Nephron progenitor cell (in vitro differentiated cells): Measurements from ENCODE around the gene CCDC9B.

Experiments
- DNase-seq: peaks from one replicate; pipeline ENCODE4 v3.0.0; 2021
- H3K27ac Mint-ChIP-seq: 2 replicates; pipeline ENCODE4 v1.8.0; 2021; ENCODE audit warnings: mild to moderate bottlenecking, moderate library complexity, mixed read lengths
- H3K27me3 Mint-ChIP-seq: 2 replicates; pipeline ENCODE4 v1.8.0; 2021; ENCODE audit warnings: mild to moderate bottlenecking, low read depth, mixed read lengths; ENCODE audit not compliant: poor library complexity
- H3K36me3 Mint-ChIP-seq: 2 replicates; pipeline ENCODE4 v1.8.0; 2021; ENCODE audit warnings: low read depth, mixed read lengths
- H3K4me1 Mint-ChIP-seq: 2 replicates; pipeline ENCODE4 v1.8.0; 2021; ENCODE audit warnings: mixed read lengths
- H3K4me3 Mint-ChIP-seq: 2 replicates; pipeline ENCODE4 v1.8.0; 2021; ENCODE audit warnings: mild to moderate bottlenecking, moderate library complexity, mixed read lengths
- H3K9me3 Mint-ChIP-seq: 2 replicates; pipeline ENCODE4 v1.8.0; 2021; ENCODE audit warnings: mild to moderate bottlenecking, moderate library complexity, mixed read lengths
- CTCF ChIP-seq: fragments of 200-600 bp; sonication (generic); IDR thresholded peaks from 2 replicates; pipeline ENCODE4 v1.5.0; 2021; ENCODE audit warnings: antibody characterized with exemption

The CCDC9B gene

GRCh38 chr15:40355976-40356585 lies 15.3 kb upstream of the CCDC9B start:
- TF ChIP-seq CTCF: no peak
- H3K4me3 Mint-ChIP-seq: no peak overlapping the region
- H3K27me3 Mint-ChIP-seq: peaks cover 36% of the 10 kb centered on the region
- peaks cover 41% of the 10 kb centered on the region for H3K4me1 Mint-ChIP-seq
- H3K36me3 Mint-ChIP-seq: no peaks in the 10 kb centered on the region
- DNase-seq: no peak
- H3K27ac Mint-ChIP-seq: no peak overlapping the region
- no peaks in the 10 kb centered on the region for H3K9me3 Mint-ChIP-seq

GRCh38 chr15:40354408-40355171 lies 13.9 kb upstream of the CCDC9B start:
- DNase-seq: peak; percentile 59

GRCh38 chr15:40353697-40354096 lies 13.0 kb upstream of the CCDC9B start:
- Mint-ChIP-seq H3K4me3 (no peak overlapping the region), H3K9me3 (no peaks in the 10 kb centered on the region), H3K27ac (no peak overlapping the region), H3K27me3 (peaks cover 14% of the 10 kb centered on the region), H3K4me1 (peaks cover 35% of the 10 kb centered on the region), H3K36me3 (no peaks in the 10 kb centered on the region)
- no peak for DNase-seq
- no peak for TF ChIP-seq CTCF

More at GRCh38 chr15:40354408-40355171, 13.9 kb upstream of the CCDC9B start:
- Mint-ChIP-seq H3K27me3 (peaks cover 23% of the 10 kb centered on the region), H3K4me1 (peaks cover 41% of the 10 kb centered on the region), H3K36me3 (no peaks in the 10 kb centered on the region), H3K9me3 (no peaks in the 10 kb centered on the region), H3K4me3 (no peak overlapping the region), H3K27ac (no peak overlapping the region)
- TF ChIP-seq CTCF: peak; percentile 37

GRCh38 chr15:40352281-40352901 lies 11.7 kb upstream of the CCDC9B start:
- TF ChIP-seq CTCF: no peak
- DNase-seq: no peak
- Mint-ChIP-seq H3K27me3 (peaks cover 8% of the 10 kb centered on the region), H3K9me3 (no peaks in the 10 kb centered on the region), H3K4me1 (peaks cover 33% of the 10 kb centered on the region), H3K4me3 (no peak overlapping the region), H3K27ac (no peak overlapping the region), H3K36me3 (no peaks in the 10 kb centered on the region)

- Mint-ChIP-seq H3K4me3 (no peak overlapping the region), H3K27me3 (peaks cover 8% of the 10 kb centered on the region), H3K36me3 (no peaks in the 10 kb centered on the region), H3K4me1 (peaks cover 18% of the 10 kb centered on the region), H3K9me3 (no peaks in the 10 kb centered on the region), H3K27ac (no peak overlapping the region)
- DNase-seq: no peak
- no peak for TF ChIP-seq CTCF
These were observed 8.4 kb upstream of the CCDC9B start for GRCh38 chr15:40349163-40349562.
